ENCODE measurements around the gene ANXA8L1. TPM values are rescaled to one million over a fixed set of nuclear protein-coding genes. Genes with fewer than 3 reads are reported as not detected.
"Not testable (repeated sequence)": the region's sequence is repeated elsewhere in the genome, so short reads cannot be mapped to it uniquely, and the experiment has no call there.

Gene ANXA8L1
- total and polyA plus RNA-seq, 9 of the 15 experiments (the other 6 are each of a cell fraction or from before 2014, with no cell fraction given): not detected

DNA sequence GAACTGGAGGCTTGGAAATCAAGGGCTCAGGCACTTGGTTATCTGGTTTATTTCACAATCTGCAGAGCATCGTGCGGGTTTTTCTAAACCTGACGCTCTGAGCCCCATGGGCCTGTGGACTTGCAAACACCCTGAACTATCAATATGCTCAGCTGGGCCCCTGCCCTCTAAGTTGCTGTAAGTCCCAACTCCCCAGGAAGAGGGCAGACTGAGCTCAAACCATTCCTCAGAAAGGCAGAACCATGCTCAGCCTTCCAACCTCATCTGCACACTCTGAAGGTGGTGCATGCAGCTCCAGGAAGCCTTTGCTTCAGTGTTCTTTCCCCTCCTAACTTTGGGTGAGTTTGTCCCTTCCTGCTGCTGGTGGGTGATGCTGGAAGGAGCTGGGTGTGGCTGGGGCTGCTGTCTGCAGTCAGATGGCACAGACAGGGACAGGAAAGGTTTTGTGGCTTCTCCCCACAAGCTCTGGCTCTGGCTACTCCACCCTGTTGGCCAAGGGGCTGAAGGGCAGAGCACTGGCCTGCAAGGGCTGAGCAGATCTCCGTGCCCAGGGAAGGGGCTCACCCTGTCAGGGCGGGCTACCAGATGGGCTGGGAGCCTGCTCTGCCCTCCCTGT is 3.8 kb downstream of the ANXA8L1 start:
- H3K4me1 ChIP-seq (replicated peaks in 1 of 2; ENCODE audit: control insufficient read depth in 2 of 2, insufficient read depth in 2 of 2, low read length in 2 of 2); H3K9ac ChIP-seq (ENCODE audit: insufficient read depth in 1 of 2, low read depth in 2 of 2, low read length in 2 of 2); H3K4me3 ChIP-seq; POLR2A ChIA-PET; H3K79me2 ChIP-seq (ENCODE audit: control insufficient read depth, insufficient read depth, low read length); H3K27ac ChIP-seq (ENCODE audit: extremely low read depth, low read depth, low read length); H3K4me2 ChIP-seq (ENCODE audit: insufficient read depth, low read length); FAIRE-seq; CTCF ChIA-PET (ENCODE audit: low intra/inter-chr PET ratio); H3K9me1 ChIP-seq (ENCODE audit: control insufficient read depth, insufficient read depth, low read length); BruUV-seq (replicated peaks); H4K20me1 ChIP-seq (replicated peaks; ENCODE audit: control insufficient read depth, insufficient read depth, low read length); H3K9me3 ChIP-seq (replicated peaks; ENCODE audit: control insufficient read depth, insufficient read depth, low read depth, low read length); H3K27me3 ChIP-seq (ENCODE audit: control insufficient read depth in 2 of 2, insufficient read depth in 2 of 2, low read length in 2 of 2); in situ Hi-C loops (cut with MboI); intact Hi-C loops (cut with micrococcal nuclease); DNase-seq (ENCODE audit: extremely low read depth in 1 of 4, low spot score in 3 of 4); H2AFZ ChIP-seq (ENCODE audit: low read depth, low read length); H3K36me3 ChIP-seq (ENCODE audit: control insufficient read depth, insufficient read depth, low read length): not testable (repeated sequence)
- peak; percentile 57 for ATAC-seq
- no CpG with 5 or more reads among the region's 5 CpGs for WGBS (ENCODE audit: insufficient coverage, low coverage, missing lambda C conversion rate)

DNA sequence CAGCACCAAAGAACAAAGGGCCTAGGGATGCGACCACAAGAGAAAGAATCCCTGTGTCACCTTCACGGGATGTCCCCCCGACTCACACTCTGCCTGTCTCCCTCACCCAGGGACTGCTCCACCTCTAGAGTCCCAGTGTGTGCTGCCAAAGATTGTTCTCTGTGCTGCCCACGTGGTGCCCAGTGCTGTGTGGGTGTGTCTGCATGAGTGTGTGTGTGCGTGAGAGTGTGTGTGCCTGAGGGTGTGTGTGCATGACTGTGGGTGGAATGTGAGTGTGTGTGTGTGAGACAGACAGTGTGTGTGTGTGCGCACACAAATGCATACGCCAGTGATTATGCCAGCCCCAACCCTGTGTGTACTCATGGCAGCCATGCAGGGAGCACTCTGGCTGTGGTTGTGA is 10.3 kb downstream of the ANXA8L1 start:
- H3K4me1 ChIP-seq (replicated peaks in 1 of 2; ENCODE audit: control insufficient read depth in 2 of 2, insufficient read depth in 2 of 2, low read length in 2 of 2); FAIRE-seq; intact Hi-C loops (cut with micrococcal nuclease); BruUV-seq (replicated peaks); H4K20me1 ChIP-seq (replicated peaks; ENCODE audit: control insufficient read depth, insufficient read depth, low read length); ATAC-seq; DNase-seq (ENCODE audit: extremely low read depth in 1 of 4, low spot score in 3 of 4); H3K9ac ChIP-seq (ENCODE audit: insufficient read depth in 1 of 2, low read depth in 2 of 2, low read length in 2 of 2); H3K9me3 ChIP-seq (replicated peaks; ENCODE audit: control insufficient read depth, insufficient read depth, low read depth, low read length); H2AFZ ChIP-seq (ENCODE audit: low read depth, low read length); H3K9me1 ChIP-seq (ENCODE audit: control insufficient read depth, insufficient read depth, low read length); H3K27me3 ChIP-seq (ENCODE audit: control insufficient read depth in 2 of 2, insufficient read depth in 2 of 2, low read length in 2 of 2); CTCF ChIA-PET (ENCODE audit: low intra/inter-chr PET ratio); H3K27ac ChIP-seq (ENCODE audit: extremely low read depth, low read depth, low read length); H3K4me2 ChIP-seq (ENCODE audit: insufficient read depth, low read length); H3K36me3 ChIP-seq (ENCODE audit: control insufficient read depth, insufficient read depth, low read length); H3K4me3 ChIP-seq; H3K79me2 ChIP-seq (ENCODE audit: control insufficient read depth, insufficient read depth, low read length); POLR2A ChIA-PET; in situ Hi-C loops (cut with MboI): not testable (repeated sequence)
- no CpG with 5 or more reads among the region's 7 CpGs for WGBS (ENCODE audit: insufficient coverage, low coverage, missing lambda C conversion rate)

DNA sequence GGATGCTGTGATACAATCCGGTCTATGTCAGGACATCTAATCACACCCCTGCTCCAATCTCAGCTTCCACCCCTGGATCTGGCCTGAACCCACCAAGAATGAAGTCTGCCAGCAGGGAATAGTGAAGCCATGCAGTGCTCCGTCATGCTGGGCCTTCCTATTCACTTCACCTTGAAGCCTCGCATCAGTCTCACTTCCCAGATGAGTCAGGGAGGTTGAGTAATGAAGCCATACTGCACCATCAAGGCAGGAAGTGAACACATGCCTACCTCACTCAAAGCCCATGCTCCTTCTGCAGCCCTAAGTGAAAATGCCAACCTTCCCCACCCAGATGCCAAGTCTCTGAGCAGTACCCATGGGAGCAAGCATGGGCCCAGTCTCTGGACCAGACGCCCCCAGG is 11.1 kb downstream of the ANXA8L1 start:
- ATAC-seq; BruUV-seq (replicated peaks): not testable (repeated sequence)
- WGBS (ENCODE audit: insufficient coverage, low coverage, missing lambda C conversion rate): no CpG with 5 or more reads among the region's 4 CpGs

DNA sequence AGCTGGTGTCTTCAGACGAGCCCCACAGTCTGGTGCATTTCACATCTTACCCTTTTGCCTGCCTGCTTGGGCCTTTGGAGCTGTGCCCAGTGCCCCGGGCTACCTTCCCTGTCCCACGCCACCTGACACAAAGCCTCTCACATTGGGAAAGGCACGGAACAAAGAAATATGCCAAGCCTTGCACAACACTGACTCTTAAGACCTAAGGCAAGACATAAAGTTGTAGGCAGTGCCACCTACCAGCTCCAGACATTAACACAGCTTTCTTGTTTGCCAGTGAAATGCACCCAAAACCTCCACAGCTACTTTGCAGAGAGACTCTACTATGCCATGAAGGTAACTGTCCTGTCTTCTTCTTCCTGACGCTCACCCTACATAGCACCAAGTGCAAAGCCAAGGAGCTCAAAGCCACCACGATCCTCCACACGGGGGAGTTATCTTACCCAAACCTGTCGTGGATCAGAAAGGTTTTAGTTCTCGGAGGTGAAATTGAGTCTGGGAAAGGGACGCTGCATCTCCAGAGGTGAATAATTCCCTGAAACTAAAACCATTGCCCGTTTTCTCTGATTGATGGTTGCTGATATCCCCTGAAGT is 11.8 kb downstream of the ANXA8L1 start:
- peak; percentile 75 for ATAC-seq
- H3K27ac ChIP-seq (ENCODE audit: extremely low read depth, low read depth, low read length); H3K4me1 ChIP-seq (replicated peaks in 1 of 2; ENCODE audit: control insufficient read depth in 2 of 2, insufficient read depth in 2 of 2, low read length in 2 of 2); H4K20me1 ChIP-seq (replicated peaks; ENCODE audit: control insufficient read depth, insufficient read depth, low read length); H3K4me3 ChIP-seq; CTCF ChIA-PET (ENCODE audit: low intra/inter-chr PET ratio); H3K27me3 ChIP-seq (ENCODE audit: control insufficient read depth in 2 of 2, insufficient read depth in 2 of 2, low read length in 2 of 2); H2AFZ ChIP-seq (ENCODE audit: low read depth, low read length); POLR2A ChIA-PET; H3K79me2 ChIP-seq (ENCODE audit: control insufficient read depth, insufficient read depth, low read length); in situ Hi-C loops (cut with MboI); H3K9me3 ChIP-seq (replicated peaks; ENCODE audit: control insufficient read depth, insufficient read depth, low read depth, low read length); intact Hi-C loops (cut with micrococcal nuclease); BruUV-seq (replicated peaks); H3K9me1 ChIP-seq (ENCODE audit: control insufficient read depth, insufficient read depth, low read length); H3K36me3 ChIP-seq (ENCODE audit: control insufficient read depth, insufficient read depth, low read length); H3K4me2 ChIP-seq (ENCODE audit: insufficient read depth, low read length); H3K9ac ChIP-seq (ENCODE audit: insufficient read depth in 1 of 2, low read depth in 2 of 2, low read length in 2 of 2); DNase-seq (ENCODE audit: extremely low read depth in 1 of 4, low spot score in 3 of 4); FAIRE-seq: not testable (repeated sequence)
- no CpG with 5 or more reads among the region's 11 CpGs for WGBS (ENCODE audit: insufficient coverage, low coverage, missing lambda C conversion rate)

More for the DNA sequence above, 11.1 kb downstream of the ANXA8L1 start:
- H3K4me1 ChIP-seq (replicated peaks in 1 of 2; ENCODE audit: control insufficient read depth in 2 of 2, insufficient read depth in 2 of 2, low read length in 2 of 2); H3K9me1 ChIP-seq (ENCODE audit: control insufficient read depth, insufficient read depth, low read length); H3K27ac ChIP-seq (ENCODE audit: extremely low read depth, low read depth, low read length); H3K36me3 ChIP-seq (ENCODE audit: control insufficient read depth, insufficient read depth, low read length); H3K27me3 ChIP-seq (ENCODE audit: control insufficient read depth in 2 of 2, insufficient read depth in 2 of 2, low read length in 2 of 2); H3K9ac ChIP-seq (ENCODE audit: insufficient read depth in 1 of 2, low read depth in 2 of 2, low read length in 2 of 2); H3K4me2 ChIP-seq (ENCODE audit: insufficient read depth, low read length); CTCF ChIA-PET (ENCODE audit: low intra/inter-chr PET ratio); POLR2A ChIA-PET; intact Hi-C loops (cut with micrococcal nuclease); DNase-seq (ENCODE audit: extremely low read depth in 1 of 4, low spot score in 3 of 4); H3K4me3 ChIP-seq; H4K20me1 ChIP-seq (replicated peaks; ENCODE audit: control insufficient read depth, insufficient read depth, low read length); in situ Hi-C loops (cut with MboI); H2AFZ ChIP-seq (ENCODE audit: low read depth, low read length); FAIRE-seq; H3K9me3 ChIP-seq (replicated peaks; ENCODE audit: control insufficient read depth, insufficient read depth, low read depth, low read length); H3K79me2 ChIP-seq (ENCODE audit: control insufficient read depth, insufficient read depth, low read length): not testable (repeated sequence)

All from K562 (cell line).